HG02798 (cell line): ENCODE results near the gene IL3.

Source experiments
- ATAC-seq: cut with Tn5 transposase; IDR thresholded peaks from one replicate; pipeline ENCODE4 v1.9.1; 2021; ENCODE audit warnings: mild to moderate bottlenecking; ENCODE audit not compliant: unreplicated experiment, poor library complexity

Gene IL3

DNA sequence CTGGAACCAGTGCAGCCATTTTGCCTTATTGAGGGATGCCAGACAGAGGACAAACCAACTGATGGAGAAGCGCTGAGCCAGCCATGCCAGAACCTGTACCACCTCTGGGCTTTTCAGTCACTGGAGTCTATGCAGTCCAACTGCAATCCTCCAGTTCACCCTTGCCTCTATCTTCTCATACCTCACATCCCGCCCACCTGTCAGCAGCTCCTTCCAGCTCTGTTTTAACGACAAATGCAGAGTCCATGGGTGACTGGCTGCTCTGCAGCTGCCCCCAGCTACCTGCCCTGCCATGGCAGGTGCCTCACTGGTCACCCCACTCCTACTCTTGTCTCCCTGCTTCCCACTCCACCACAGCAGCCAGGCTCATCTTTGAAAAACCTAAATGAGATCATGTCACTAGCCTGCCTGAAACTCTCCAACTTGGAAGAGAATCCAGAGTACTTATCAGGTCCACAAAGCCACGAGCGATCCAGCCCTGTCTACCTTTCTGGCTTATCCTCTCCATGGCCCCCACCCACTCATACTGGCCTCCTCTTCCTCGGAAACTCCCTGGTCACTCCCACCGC is 35.0 kb upstream of the IL3 start:
- no peak for ATAC-seq

DNA sequence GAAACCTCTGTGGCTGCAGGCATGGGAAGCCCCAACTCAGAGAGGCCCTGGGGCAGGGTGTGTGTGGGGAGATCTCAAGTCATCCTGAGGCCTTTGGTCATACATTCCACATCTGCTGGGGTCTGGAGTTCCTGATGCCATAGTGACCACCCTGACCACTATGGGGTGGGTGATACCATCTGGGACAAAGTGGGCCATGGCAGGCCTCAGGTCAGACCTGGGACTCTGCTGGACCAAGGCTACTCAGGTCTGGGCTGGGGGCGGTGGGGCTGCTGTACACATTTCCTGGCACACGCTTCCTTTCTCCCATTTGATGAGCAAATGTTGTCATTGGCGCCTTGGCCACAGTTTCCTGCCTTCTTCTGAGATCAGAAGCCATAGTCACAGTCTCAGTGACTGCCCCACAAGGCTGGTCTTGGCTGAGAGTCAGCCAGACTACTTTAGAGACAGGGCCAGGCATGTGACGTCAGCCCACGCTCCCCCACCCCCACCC is 33.9 kb upstream of the IL3 start:
- ATAC-seq = no peak

DNA sequence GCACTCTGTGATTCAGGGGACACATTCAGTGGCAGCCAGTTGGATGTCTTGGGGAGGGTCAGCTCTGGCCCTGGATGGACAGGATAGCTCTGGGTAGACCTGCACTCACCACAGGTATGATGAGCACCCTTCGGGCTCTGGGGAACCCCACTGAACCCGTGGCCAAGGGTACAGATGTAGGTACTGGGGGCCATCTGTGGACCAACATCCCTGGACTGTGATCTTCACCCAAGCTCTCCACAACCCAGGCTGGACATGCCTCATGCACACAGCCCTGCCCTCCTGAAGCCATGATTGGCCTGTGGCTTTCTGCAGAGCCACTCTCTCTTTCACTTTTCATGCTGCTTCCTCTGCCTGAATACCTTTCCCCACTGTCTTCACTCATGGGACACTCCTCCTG is 33.4 kb upstream of the IL3 start:
- ATAC-seq = peak; percentile 48

DNA sequence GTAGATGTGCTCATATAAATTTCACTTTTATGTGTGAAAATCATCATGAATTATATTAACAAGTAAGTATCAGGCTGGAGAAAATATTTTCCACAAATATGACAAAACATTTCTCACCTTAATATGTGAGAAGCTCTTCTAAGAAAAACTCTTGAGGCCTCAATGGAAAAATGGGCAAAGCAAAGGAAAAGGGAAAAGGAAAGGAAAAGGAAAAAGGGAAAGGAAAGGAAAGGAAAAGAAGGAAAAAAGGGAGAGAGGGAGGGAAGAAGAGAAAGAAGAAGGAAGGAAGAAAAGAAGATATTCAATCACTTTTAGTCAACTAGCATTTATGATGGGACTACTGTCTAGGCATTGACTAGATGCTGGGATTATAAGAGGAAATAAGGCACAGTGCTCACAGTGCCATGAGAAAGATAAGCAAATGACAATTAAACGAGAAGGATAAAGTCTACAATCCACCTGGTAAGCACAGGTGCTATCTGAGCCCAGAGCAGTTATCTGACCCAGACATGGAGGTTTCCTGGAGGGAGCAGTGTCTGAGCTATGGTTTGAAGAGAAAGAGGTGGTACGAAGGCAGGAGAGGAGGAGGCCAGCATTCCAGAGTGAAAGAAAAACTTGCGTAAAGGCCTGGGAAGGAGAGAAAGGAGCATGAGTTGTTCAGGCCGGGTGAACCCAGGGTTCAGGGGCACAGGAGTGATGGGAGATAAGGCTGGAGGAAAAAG is 30.7 kb upstream of the IL3 start:
- ATAC-seq = no peak

DNA sequence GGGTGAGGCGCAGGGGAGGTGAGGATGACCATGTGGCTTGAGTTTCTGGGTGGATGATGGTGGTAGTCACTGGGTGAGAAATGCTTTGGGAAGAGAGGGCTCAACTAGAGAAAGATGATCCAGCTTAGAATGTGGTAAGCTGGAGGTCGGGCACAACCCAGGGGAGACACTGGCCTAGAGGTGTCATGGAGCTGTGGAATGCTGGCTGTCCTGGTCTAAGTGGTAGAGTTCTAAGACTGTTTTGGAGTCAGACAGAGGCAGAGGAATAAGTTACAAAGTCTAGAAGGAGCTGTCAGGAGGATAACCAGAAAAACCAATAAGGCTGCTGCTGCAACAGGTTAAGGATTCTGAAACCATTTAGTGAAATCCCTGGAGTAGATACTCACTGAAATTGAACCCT is 29.8 kb upstream of the IL3 start:
- ATAC-seq = no peak

DNA sequence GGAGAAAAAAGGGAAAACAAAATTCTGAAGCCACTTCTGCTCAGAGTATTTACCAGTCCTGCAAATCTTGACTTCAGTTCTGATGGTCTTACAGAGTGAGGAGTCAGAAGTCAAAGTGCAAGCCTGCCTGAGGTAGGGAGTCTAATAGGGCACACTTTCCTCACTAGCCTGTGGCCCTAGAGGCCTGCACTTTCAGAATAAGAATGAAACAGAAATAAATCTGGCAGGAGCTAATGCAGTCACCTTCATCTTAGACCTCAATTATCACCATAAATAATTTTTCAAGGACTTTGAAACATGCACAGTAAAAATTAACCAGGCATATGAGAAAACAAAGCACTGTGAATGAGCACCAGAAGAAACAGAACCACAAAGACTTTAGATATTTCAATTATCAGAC is 28.3 kb upstream of the IL3 start:
- no peak for ATAC-seq

DNA sequence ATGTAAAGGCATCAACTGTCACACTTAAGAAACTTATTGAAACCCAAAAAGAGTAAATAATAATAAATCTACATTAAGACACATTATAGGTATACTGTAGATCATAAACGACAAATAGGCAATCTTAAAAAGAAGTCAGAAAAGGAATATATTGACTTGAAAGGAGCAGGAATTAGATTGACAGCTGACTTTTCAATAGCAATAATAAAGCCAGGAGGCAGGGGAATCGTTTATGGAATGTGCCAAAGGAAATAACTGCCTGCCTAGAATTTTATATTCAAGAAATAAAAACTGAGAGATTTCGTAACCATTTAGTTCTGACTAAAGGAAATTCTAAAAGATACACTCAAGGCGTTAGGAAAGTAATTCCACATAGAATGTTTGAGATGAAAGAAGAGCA is 27.3 kb upstream of the IL3 start:
- ATAC-seq = no peak

DNA sequence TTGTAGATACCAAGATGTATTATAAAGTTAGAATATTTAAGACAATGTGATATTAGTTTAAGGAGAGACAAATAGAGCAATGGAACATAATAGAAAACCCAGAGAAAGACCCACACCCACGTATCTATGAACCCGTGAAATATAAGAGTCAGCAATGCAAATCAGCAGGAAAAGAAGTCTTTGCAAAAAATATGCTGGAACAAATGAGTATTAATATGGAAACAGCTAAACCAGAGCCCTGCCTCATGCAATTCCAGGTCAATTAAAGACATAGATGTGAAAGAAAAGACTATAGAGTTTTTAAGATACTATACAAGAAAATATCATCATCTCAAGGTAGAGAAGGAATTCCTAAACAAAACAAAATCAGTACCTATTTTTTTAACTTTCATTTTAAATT is 23.1 kb upstream of the IL3 start:
- no peak for ATAC-seq

DNA sequence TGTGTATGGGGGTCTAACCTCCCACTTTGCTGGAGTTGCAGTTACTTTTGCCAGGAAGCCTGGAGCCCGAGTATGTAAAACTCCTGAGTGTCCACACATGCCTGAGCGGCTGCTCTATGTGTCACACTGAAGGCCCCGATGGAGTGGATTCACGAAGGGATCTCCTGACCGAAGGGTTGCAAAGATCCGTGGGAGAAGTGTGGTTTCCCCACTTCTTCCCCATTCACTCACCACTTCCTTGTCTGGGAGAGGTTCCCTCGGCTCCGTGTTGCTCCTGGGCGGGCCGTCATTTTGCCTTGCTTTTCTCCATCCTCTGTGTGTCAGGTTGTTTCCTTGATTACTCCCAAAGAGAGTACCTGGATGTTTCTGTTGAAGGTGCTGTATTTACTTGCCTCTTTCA is 16.2 kb upstream of the IL3 start:
- no peak for ATAC-seq

DNA sequence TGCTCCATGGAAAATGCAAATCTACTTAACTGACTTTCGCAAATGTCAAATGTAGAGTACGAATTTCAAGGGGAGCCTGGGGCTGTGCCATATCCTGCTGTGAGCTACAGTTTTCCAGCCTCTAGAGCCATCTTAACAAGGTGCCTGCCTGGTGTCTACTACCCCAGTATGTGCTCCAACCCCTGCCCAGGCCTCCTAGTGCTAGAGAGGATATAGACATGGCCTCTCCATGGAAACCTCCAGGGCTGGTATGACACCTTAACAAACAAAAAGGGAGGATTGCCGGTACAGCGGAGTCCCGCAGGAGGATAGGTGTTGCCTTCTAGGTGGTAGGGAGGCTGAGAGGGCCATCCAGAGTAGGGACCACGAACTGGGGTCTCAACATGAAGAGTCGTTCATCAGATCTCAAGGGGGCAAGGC is 13.6 kb upstream of the IL3 start:
- ATAC-seq = no peak

DNA sequence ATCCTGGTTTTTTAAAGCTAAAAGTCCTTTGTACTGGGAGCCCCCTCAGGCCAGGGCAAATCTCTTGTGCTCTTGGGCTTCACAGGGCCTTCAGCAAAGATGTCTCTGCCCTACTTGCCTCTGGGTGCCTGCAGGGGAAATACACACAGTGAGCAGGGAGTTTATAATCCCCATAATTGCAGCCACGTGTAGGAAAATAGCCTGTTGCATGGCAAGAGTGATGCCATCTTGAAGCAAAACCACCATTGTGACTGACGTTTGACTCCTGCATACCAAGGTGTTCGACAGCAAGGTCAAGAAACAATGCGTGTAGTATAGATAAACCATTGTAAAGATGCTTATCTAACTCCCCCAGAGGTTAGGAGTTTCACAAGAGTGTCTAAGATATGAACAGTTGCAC is 11.4 kb upstream of the IL3 start:
- no peak for ATAC-seq

DNA sequence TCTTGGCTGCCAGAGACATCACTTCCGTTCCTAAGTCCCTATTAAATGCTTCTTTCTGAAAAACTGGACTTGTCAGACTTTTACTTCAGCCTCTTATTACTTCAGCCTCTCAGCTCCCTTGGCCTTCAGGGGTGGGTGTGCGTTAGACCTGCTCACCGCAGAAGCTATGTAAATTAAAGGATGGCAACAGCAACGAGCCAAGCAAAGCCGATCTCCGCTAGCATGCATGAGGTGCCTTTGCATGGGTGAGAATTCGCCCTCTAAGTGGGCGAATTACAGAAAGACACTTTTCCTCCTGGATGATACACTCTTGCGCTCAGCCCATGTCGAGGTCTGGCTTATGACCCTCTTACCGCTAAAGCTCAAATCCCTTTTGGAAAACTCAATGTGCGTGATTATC is 10.9 kb upstream of the IL3 start:
- no peak for ATAC-seq

DNA sequence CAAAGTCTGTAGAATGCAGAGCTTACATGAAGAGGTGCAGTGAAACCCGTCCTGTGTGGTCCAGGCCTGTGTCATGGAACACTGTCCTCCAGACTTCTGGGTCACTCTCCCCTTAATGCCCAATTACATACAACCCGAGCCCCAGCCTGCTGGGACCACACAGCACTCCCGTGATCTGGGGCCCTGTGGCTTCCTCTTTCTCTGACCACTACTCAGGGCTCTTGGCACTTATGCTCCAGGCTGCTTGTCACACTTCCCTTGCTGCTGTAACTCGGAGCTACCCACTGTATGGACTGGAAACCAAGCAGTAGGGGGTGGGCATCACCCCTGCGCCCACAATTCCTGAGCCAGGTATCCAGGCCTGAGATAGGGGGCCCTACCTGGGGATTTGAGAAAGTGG is 10.3 kb upstream of the IL3 start:
- no peak for ATAC-seq

DNA sequence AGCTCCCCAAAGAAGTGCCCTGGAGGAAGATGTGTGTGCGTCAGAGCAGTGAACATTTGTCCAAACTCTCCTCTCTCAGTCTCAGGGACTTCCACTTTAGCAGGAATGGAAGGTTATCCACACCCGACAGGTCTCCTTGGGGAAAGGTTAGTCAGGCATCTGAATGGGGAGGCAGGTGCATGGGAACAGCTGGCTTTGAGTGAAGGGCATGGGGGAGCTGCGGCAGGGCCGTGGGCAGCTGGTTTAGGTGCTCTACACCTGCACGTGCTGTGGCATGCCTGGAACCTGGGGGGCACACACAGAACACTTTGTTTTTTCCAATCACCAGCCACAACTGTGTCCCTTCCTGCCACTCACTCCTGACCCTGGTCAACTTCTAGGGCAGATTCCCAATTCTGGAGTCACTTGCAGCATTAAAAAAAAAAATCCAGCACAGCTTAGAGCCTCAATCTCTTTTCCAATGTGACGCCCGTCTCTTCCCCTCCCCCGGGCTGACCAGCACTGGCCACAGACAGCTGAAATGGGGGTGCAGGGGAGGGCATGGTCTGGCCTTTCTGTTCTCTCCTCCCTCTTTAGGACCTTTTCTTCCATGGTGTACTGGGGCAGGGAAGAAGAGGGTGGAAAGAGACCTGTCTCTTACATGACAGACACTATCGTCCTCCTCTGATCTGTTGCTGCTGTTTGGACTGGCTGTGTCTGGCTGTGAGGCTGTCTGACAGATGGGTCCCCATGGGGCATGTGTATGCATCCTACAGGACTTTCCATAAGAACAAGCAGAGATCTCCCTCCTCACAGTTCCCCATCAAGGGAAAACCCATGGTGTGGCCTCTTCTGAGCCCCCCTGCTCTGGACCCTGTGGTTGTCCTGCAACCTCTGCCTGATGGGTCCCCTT is 9.5 kb upstream of the IL3 start:
- ATAC-seq = no peak

DNA sequence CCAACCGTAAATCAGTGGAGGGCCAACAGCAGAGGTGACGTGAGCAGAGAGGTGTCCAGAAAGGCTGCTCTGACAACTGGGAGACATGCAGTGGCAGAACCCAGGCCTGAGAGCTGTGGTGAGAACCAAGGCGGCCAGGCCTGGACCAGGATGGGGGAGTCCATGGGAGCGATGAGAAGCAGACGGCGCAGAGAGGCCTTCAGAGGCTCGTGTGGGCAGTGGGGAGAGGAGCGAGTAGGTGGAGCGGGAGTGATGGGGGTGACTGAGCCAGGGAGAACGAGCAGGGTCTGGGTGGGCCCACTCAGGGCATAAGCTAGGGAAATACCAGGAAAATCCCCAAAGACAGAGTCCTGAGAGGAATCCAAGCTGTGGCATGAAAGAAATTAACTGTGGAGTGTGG is 7.9 kb upstream of the IL3 start:
- no peak for ATAC-seq

DNA sequence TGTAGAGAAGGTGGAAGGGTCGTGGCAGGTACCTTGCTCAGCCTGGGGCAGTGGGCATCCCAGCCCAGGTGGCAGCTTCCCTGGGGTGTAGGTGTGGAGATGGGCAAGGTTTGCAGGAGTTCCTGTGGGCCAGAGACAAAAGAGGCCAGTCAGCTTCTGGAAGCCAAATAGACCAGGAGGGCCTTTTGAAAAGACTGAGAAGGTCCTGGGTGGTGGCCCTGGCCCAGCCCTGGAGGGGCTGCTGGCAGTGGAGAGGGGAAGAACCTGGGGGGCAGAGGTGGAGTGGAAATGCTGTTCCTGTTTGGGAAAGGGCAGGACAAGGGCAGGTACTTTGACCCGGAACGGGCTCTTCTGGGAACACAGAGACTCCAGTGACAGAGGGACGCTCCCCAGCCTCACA is 7.0 kb upstream of the IL3 start:
- no peak for ATAC-seq

DNA sequence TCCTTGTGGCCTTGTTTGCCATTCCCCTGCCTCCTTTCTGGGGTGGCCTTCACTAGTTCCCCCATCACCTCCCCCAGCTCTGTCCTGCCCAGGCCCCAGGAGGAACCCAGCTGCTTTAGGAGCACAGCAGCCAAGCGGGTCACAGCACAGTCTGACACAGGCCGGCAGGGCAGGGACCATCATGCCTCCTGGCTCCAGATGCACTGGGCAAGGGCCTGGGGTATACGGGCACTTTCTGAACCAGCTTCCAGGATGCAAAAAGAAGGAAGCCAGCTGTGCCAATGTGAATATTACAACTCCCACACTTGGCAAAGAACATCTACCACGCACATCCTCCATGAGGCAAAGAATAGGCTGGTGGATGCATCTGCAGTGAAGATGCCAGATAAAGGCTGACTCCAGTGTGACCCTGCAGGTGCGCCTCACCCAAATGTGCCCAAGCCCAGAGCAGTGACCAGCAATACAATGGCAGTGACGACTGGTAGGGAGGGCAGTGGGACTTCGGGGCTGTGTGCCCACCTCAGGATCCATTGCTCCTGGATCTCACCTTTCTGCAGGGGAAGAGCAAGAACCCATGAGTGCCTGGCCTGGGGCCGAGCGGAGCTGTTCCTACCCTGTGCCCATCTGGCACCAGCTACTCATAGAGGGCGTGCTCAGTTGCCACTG is 6.3 kb upstream of the IL3 start:
- no peak for ATAC-seq

DNA sequence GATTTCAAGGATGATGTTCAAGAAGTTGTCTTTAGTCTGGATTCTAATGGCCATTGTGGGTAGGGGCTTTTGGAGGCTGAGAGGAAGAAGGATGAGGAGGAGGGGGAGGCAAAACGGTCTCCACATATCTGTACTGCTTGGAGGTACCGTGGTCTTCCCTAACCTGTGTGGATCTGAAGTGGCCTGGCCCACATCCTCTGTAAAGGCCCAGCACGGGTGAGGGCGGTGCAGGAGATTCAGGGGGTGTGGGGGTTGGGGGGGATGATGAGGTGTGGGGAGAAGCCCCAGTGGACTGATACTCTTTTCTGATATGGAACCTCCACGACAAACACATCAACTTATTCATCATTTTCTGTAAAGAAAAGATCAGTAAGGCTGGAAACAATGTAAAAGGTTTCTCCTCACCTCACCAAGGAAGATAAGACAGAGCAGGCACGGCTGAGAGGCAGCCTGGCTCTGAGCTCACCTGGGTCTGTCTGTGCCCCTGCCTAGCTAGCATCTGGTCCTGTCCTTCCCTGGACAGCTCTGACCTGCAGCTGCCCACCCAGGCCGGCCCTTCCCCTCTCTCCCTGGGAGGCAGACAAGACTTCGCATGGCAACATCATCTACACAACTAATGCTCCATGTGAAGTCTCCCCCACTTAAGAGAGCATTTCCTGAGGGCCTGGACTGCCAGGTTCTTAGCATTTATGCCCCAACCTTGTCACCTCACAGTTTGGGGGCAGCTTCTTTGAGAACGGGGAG is 5.6 kb upstream of the IL3 start:
- no peak for ATAC-seq

DNA sequence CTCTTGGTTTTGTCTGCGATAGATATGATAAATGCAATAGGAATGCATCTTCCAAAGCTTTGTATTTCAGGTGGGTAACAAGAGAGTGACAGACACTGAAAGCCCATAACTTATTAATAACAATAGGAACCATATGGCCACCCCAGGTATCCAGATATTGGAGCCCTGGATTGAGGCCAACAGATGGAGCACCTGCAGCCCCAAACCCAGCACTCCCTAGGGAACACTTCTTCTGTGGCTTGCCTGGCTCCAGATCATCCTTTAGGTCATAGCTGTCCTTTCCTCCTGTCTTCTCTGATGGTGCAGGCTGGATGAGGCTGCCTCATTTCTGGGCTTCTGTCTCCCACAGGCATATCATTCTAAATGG is 5.0 kb upstream of the IL3 start:
- ATAC-seq = no peak
